DND-41 (cell line): ENCODE measurements around the gene SHISA6.

ENCODE experiments used
- ATAC-seq: fragments of 200-7000 bp; cut with Tn5 transposase; 3 replicates; pipeline ENCODE4 v1.9.1; 2021; ENCODE audit warnings: low read depth; ENCODE audit not compliant: insufficient read depth
- DNase-seq: peaks from one replicate; pipeline ENCODE4 v3.0.0-alpha.2; 2020
- H2AFZ ChIP-seq: 2 replicates; pipeline ENCODE4 v1.6.0; 2012; ENCODE audit warnings: low read depth, low read length
- H3K27ac ChIP-seq: 2 replicates; pipeline ENCODE4 v1.5.1; 2012; ENCODE audit warnings: low read length, inconsistent platforms
- H3K27me3 ChIP-seq: fragments of 200-600 bp; sonication (generic); 2 replicates; pipeline ENCODE4 v1.6.0; 2012; ENCODE audit warnings: low read length, mild to moderate bottlenecking, inconsistent platforms; ENCODE audit not compliant: insufficient read depth, poor library complexity
- H3K36me3 ChIP-seq: 2 replicates; pipeline ENCODE4 v1.5.1; 2012; ENCODE audit warnings: low read length, inconsistent platforms; ENCODE audit not compliant: insufficient read depth
- H3K4me1 ChIP-seq: 2 replicates; pipeline ENCODE4 v1.5.1; 2012; ENCODE audit warnings: mild to moderate bottlenecking, low read length; ENCODE audit not compliant: insufficient read depth
- H3K4me2 ChIP-seq: 2 replicates; pipeline ENCODE4 v1.6.0; 2012; ENCODE audit warnings: mild to moderate bottlenecking, moderate library complexity, low read length, inconsistent platforms; ENCODE audit not compliant: insufficient read depth
- H3K4me3 ChIP-seq, 2 experiments: fragments of 200-600 bp in 1 of 2; shearing (Covaris generic) in 1 of 2; 2 replicates each; pipeline ENCODE4 v1.5.1; 2012 to 2016; ENCODE audit warnings: inconsistent platforms in 2 of 2, low read length in 2 of 2, mild to moderate bottlenecking in 2 of 2, low read depth in 1 of 2, moderate library complexity in 1 of 2
- H3K79me2 ChIP-seq: 2 replicates; pipeline ENCODE4 v1.6.0; 2012; ENCODE audit warnings: low read length, inconsistent platforms; ENCODE audit not compliant: insufficient read depth
- H3K9ac ChIP-seq: 2 replicates; pipeline ENCODE4 v1.6.0; 2012; ENCODE audit warnings: low read depth, mild to moderate bottlenecking, inconsistent platforms, low read length, moderate library complexity
- H3K9me3 ChIP-seq: 2 replicates; pipeline ENCODE4 v1.5.1; 2012; ENCODE audit warnings: low read length, moderate library complexity, mild to moderate bottlenecking, inconsistent platforms; ENCODE audit not compliant: insufficient read depth, severe bottlenecking
- H4K20me1 ChIP-seq: 2 replicates; pipeline ENCODE4 v1.6.0; 2012; ENCODE audit warnings: low read length; ENCODE audit not compliant: insufficient read depth
- CTCF ChIP-seq: IDR thresholded peaks from 2 replicates; pipeline ENCODE4 v1.5.1; 2012; ENCODE audit warnings: borderline replicate concordance, low read length, moderate library complexity, mild to moderate bottlenecking; ENCODE audit not compliant: poor library complexity, severe bottlenecking; ENCODE audit errors: extremely low read depth
- EZH2 ChIP-seq: IDR thresholded peaks from 3 replicates; pipeline ENCODE4 v1.6.1; 2012; ENCODE audit warnings: borderline replicate concordance, low read depth, mild to moderate bottlenecking, moderate library complexity, low read length, inconsistent platforms; ENCODE audit not compliant: severe bottlenecking

SHISA6 gene

GRCh38 chr17:11284811-11285210, 43.8 kb downstream of the SHISA6 start:
- DNase-seq (no peak), ATAC-seq (no peak)
- H3K4me3 ChIP-seq: no peak overlapping the region
- TF ChIP-seq EZH2 (no peak), CTCF (no peak)
- no peaks in the 10 kb centered on the region for H3K4me1 ChIP-seq
- H3K27ac ChIP-seq: no peak overlapping the region
- no peaks in the 10 kb centered on the region for H3K9me3 ChIP-seq
- no peaks in the 10 kb centered on the region for H3K79me2 ChIP-seq
- H3K4me2 ChIP-seq: no peak overlapping the region
- no peaks in the 10 kb centered on the region for H3K36me3 ChIP-seq
- no peak overlapping the region for H3K9ac ChIP-seq
- H4K20me1 ChIP-seq: no peaks in the 10 kb centered on the region
- no peak overlapping the region for H2AFZ ChIP-seq
- no peaks in the 10 kb centered on the region for H3K27me3 ChIP-seq

- Histone ChIP-seq H3K4me2 (no peak overlapping the region), H3K9me3 (no peaks in the 10 kb centered on the region), H3K27me3 (no peaks in the 10 kb centered on the region), H3K9ac (no peak overlapping the region), H3K4me1 (no peaks in the 10 kb centered on the region), H3K79me2 (no peaks in the 10 kb centered on the region), H4K20me1 (no peaks in the 10 kb centered on the region), H3K4me3 (no peak overlapping the region), H3K36me3 (no peaks in the 10 kb centered on the region), H2AFZ (no peak overlapping the region), H3K27ac (no peak overlapping the region)
- TF ChIP-seq EZH2 (no peak), CTCF (no peak)
- ATAC-seq (no peak), DNase-seq (no peak)
Observed at GRCh38 chr17:11285946-11286345, 44.9 kb downstream of the SHISA6 start.

DNA sequence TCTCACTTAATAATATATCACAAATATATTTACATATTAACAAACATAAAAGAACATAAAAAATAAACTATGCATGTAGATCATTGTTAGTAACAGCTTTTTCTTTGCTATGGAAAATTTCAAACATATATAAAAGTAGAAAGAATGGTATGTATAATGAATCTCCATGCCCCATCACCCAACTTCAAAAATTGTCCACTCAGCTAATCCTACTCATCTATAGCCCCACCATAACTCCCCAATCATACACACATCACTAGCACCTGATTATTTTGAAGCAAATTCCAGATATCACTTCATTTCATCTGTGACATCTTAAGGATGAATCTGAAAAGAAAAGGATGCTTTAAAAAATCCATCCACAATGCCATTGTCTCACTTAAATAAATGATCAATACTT, 46.8 kb downstream of the SHISA6 start:
- Histone ChIP-seq H3K36me3 (no peaks in the 10 kb centered on the region), H3K9me3 (no peaks in the 10 kb centered on the region), H3K9ac (no peak overlapping the region), H3K4me2 (no peak overlapping the region), H3K4me3 (no peak overlapping the region), H3K27me3 (no peaks in the 10 kb centered on the region), H3K79me2 (no peaks in the 10 kb centered on the region), H4K20me1 (no peaks in the 10 kb centered on the region), H3K4me1 (no peaks in the 10 kb centered on the region), H2AFZ (no peak overlapping the region), H3K27ac (no peak overlapping the region)
- ATAC-seq: no peak
- no peak for DNase-seq
- no peak for TF ChIP-seq EZH2
- TF ChIP-seq CTCF: no peak

- no peak for ATAC-seq
- H3K27ac ChIP-seq: no peak overlapping the region
- H3K4me1 ChIP-seq: no peaks in the 10 kb centered on the region
- H3K27me3 ChIP-seq: no peaks in the 10 kb centered on the region
- H3K4me2 ChIP-seq: no peak overlapping the region
- no peaks in the 10 kb centered on the region for H3K79me2 ChIP-seq
- DNase-seq: no peak
- H3K9me3 ChIP-seq: no peaks in the 10 kb centered on the region
- no peaks in the 10 kb centered on the region for H4K20me1 ChIP-seq
- no peak overlapping the region for H3K9ac ChIP-seq
- no peak overlapping the region for H2AFZ ChIP-seq
- TF ChIP-seq CTCF (no peak), EZH2 (no peak)
- H3K36me3 ChIP-seq: no peaks in the 10 kb centered on the region
- no peak overlapping the region for H3K4me3 ChIP-seq
Observed at GRCh38 chr17:11290814-11291213, 49.8 kb downstream of the SHISA6 start.
